ENCODE results near the gene CCDC8.

- TF ChIP-seq EP300 (IDR thresholded peaks at IDR 0.05) (no peak), CTCF (IDR thresholded peaks at IDR 0.05) (no peak)
These were observed 13.3 kb upstream of the CCDC8 start for GRCh38 chr19:46426506-46427162.

All from tibial nerve (tissue), 4 donors.